NCI-H526 treated with DMSO at 0.1 percent for 48 hours (cell line): ENCODE measurements around the gene FOXD1.
A peak's percentile ranks its signal among the peaks of the same experiment; 100 is the strongest.
"Not testable (repeated sequence)": the region's sequence is repeated elsewhere in the genome, so short reads cannot be mapped to it uniquely, and the experiment has no call there.

Source experiments
- DNase-seq: peaks from one replicate; lab custom pipeline; 2025; lab: John Stamatoyannopoulos, UW

The FOXD1 gene

GRCh38 chr5:73464016-73464745, 15.6 kb upstream of the FOXD1 start:
- DNase-seq: no peak

GRCh38 chr5:73460133-73460532, 11.6 kb upstream of the FOXD1 start:
- no peak for DNase-seq

GRCh38 chr5:73459366-73459765, 10.8 kb upstream of the FOXD1 start:
- DNase-seq: no peak

GRCh38 chr5:73456462-73456861, 7.9 kb upstream of the FOXD1 start:
- DNase-seq: not testable (repeated sequence)

- DNase-seq: peak; percentile 96
Measured at GRCh38 chr5:73454379-73455036, 5.9 kb upstream of the FOXD1 start.

- no peak for DNase-seq
Measured at GRCh38 chr5:73452215-73452614, 3.6 kb upstream of the FOXD1 start.

- DNase-seq: no peak
Measured at GRCh38 chr5:73451224-73452130, 2.9 kb upstream of the FOXD1 start.

GRCh38 chr5:73450672-73451223, 2.2 kb upstream of the FOXD1 start:
- DNase-seq: no peak

GRCh38 chr5:73450137-73450536, 1.6 kb upstream of the FOXD1 start:
- DNase-seq: no peak

- DNase-seq: peak; percentile 39
Measured at GRCh38 chr5:73447530-73448462, 781 bp downstream of the FOXD1 start.

GRCh38 chr5:73446631-73447529, 1.7 kb downstream of the FOXD1 start:
- peak; percentile 16 for DNase-seq

- DNase-seq: peak; percentile 11
Measured at GRCh38 chr5:73445665-73446630, 2.6 kb downstream of the FOXD1 start.

- DNase-seq: no peak
Measured at GRCh38 chr5:73444499-73445438, 3.8 kb downstream of the FOXD1 start.

GRCh38 chr5:73443829-73444498, 4.6 kb downstream of the FOXD1 start:
- peak; percentile 39 for DNase-seq

- no peak for DNase-seq
Measured at GRCh38 chr5:73442996-73443627, 5.5 kb downstream of the FOXD1 start.

- no peak for DNase-seq
Measured at GRCh38 chr5:73442231-73442811, 6.3 kb downstream of the FOXD1 start.
